HCEC 1CT (cell line): ENCODE results near the gene MYRIP.
A peak's percentile ranks its signal among the peaks of the same experiment; 100 is the strongest.
"Not testable (repeated sequence)": the region's sequence is repeated elsewhere in the genome, so short reads cannot be mapped to it uniquely, and the experiment has no call there.

ENCODE experiments used
- DNase-seq: peaks from one replicate; pipeline ENCODE4 v3.0.0-alpha.2; 2017

MYRIP gene

DNA sequence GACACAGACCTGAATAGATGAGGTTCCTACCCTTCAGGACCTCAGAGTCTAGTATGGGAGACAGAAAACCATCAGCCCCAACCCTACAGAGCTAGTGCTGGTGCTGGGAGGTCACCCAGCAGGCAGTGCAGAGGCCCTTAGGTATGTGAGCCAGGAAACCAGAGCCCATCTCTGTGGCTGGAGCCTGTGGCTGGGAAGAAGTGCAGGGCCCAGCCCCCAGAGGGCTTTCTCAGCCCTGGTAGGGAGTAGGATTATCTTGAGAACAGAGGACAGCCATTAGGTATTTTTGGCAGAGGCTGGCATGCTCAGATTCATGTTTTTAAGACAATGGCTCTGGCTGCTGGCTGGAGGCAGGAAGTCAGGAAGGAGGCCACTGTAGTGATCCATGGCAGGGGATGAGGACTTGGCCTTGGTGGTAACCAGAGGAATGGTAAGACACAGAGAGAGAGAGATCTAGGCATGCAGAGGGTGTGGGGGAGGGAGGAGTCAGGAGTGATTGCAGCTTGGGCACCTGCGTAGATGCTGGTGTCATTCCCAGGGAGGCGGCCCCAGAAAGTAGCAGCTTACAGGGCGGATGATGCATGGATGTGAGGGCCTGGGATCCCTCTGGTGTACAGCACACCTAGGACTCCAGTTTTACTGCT is 279.2 kb downstream of the MYRIP start:
- DNase-seq = no peak

DNA sequence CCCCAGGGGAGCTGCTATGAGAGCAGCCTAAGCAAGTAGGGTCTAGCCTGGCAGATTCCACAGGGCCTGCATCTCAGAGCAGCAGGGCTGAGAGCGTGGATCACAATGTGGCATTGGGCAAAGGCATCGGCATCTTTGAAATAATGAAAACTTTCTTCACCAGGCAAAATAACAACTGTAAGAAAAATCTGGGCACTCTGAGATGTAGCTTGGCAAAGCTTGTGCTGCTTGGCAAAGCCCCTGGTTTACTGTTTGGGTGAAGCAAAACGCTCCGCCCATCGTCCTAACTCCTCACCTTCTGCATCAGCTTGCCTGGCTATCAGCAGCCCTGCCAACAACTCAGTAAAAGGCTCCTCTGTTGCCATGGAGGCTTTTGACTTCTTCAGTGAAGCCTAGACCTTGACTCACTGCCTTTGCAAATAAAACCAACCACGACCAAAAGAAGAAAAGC is 287.3 kb downstream of the MYRIP start:
- no peak for DNase-seq

DNA sequence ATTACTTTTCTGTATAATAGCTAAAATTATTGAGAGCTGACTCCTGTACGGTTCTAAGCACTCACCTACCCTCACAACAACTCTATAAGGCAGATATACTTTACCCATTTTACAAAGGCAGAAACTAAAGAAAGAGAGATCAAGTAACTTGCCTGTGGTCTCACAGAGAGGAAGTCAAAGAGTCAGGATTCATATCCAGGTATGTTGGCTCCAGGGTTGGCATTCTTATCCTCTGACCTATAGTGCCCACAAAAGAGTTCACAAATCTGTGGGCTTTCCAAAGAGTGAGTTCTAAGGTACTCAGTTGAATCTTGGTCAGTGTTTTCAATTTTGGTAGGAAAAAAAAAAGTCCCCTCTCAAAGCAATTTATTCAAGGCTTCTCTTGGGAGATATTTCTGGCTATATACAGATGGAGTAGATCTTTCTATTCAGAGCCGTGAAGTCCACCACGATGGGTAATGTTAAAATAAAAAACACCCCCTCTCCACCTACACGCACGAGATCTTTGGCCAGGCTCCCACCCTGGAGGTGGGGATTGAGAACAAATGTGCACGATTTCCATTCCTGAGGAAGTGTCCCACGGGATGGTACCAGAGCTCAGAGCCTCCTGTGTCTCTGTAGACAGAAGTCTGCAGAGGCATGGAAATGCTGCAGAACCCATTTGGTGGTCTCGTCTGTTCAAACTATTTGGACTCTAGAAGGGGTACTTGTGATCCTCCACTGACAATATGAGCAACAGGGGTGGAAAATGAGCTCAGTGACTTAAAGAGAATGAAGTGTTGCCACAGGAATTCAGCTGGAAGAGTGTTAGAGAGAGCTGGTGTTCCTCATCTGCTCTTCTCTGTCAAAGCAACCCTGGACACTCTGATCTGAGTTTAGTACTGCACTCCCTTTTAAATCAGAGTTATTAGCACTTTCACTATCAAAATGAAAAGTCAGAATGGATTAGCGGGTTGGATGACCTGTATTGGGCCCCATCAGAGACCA is 288.0 kb downstream of the MYRIP start:
- DNase-seq = no peak

GRCh38 chr3:40098261-40098759 is 288.9 kb downstream of the MYRIP start:
- DNase-seq = no peak

DNA sequence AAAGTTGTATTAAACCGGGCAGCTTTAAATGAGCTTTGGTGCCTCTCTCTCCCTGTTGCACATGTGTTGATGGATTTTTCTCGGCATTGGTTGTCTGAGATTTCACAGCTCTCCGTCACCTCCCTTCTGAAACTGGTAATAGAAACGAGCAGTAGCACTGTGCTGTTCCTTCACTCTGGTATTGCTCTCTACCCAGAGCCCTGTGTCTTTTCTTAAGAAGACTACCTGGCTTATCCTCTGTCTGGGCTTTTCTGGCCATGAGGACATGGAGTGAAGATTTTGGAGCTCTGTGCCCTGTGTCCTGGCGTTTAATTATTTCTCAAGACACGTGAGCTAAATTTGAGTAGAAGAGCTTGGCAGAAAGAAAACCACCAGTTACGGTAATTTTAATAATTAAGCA is 290.5 kb downstream of the MYRIP start:
- no peak for DNase-seq

GRCh38 chr3:40102182-40102581 is 292.8 kb downstream of the MYRIP start:
- no peak for DNase-seq

GRCh38 chr3:40103829-40104228 is 294.4 kb downstream of the MYRIP start:
- DNase-seq = no peak

GRCh38 chr3:40104441-40104840 is 295.0 kb downstream of the MYRIP start:
- DNase-seq = no peak

GRCh38 chr3:40108643-40109042 is 299.2 kb downstream of the MYRIP start:
- no peak for DNase-seq

DNA sequence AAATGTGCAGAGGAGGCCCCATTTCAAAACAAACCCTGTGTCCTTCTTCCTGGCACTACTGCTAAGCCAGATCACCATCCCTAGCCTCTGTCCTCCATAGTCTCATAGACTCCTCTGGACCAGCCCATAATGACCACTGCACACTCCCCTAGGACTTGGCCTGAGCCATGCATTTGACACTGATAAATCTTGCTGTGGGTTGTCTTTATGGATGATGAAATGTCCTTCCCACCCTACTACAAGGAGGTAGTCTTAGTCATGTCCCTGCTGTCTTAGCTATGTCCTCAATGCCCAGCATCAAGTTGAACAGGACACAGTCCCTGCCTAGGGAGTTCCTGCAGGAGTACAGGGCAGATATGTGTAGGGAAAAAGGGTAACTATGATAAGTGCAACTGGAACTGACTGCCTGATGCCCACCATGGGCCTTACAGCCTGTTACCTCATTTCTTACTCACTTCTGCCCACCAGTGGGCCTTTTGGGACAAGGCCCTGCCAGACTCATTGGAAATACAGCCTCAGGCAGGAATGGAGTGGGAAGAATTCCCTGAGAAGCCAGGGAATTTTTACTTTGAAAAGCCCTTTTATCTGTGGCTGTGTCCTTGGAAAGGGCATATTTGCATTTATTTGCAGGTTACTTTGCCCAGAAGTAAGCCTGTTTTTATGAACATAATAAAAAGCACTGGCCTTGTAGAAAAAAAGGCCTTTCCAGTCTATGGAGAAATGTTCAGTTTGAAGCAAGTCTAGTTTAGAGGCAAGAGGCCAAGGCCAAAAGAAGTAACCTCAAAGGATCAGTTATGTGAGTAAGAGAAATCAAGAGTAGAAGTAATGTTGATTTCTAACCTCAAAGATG is 300.5 kb downstream of the MYRIP start:
- no peak for DNase-seq

- peak; percentile 66 for DNase-seq
These were observed 307.2 kb downstream of the MYRIP start for GRCh38 chr3:40116478-40117177.

- DNase-seq = no peak
These were observed 308.7 kb downstream of the MYRIP start for GRCh38 chr3:40118091-40118490.

DNA sequence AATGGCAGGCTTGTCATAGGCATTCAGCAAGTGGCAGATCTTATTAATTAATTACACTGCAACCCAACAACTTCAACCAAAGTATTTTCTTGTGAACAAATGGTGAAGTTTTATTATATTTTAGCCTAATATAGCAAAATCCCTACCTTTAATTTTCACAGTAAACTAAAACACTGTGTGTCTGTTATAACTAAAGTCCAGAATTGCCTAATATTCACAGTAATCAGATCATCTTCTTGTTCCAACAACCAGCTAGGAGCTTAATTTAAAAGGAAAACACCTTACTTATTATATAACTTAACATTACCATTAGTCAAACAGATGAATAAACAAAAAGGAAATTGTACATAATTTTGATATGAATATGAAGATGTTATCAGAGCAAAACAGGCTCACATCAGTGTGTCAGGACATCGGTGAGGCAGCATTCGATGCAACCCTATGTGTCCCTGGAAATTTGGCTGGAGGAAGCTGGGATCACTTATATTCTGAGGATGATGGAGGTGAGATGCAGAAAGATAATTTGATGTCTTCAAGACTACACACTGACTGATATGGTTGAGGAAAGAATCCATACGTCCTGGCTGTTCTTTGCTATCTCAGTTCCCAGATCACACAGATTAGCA is 310.8 kb downstream of the MYRIP start:
- DNase-seq = no peak

GRCh38 chr3:40120806-40121205 is 311.4 kb downstream of the MYRIP start:
- DNase-seq = peak; percentile 25

DNA sequence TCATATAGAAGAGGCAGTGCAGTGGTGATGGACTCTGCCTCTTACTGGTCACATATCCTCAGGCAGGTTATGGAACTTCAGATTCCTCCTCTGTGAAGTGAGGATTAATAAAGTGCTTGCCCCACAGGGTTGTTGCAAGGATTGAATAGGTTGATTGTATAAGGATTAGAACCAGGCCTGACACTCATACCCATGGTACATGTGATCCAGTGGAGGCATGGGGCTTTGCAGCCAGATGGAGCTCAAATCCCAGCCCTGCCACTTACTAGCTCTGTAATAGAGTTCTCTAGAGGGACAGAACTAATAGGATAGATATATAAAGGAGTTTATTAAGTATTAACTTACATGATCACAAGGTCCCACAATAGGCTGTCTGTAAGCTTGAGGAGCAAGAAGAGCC is 315.5 kb downstream of the MYRIP start:
- DNase-seq = no peak

- DNase-seq = no peak
These were observed 318.8 kb downstream of the MYRIP start for GRCh38 chr3:40128166-40128565.

- DNase-seq = no peak
These were observed 320.1 kb downstream of the MYRIP start for GRCh38 chr3:40129510-40129909.

DNA sequence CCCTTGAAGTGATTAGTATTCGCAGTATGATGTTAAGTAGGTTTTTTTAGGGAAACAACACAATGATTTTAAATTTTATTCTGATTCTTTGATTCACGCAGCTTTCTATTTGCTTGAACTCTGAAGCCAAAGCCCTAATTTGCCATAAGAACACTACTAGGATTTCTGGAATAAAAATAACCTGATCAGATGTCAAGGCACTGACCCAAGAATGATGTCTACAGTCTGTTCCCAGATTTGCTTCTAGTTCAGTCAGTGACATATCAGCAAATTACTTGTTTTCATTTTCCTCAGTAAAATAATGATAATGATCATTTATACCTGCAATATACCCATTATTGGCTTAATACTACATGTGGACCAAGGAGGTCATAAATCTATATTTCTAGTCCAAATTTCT is 320.6 kb downstream of the MYRIP start:
- no peak for DNase-seq

GRCh38 chr3:40130721-40131120 is 321.3 kb downstream of the MYRIP start:
- DNase-seq = peak; percentile 2

GRCh38 chr3:40133886-40134575 is 324.6 kb downstream of the MYRIP start:
- DNase-seq = not testable (repeated sequence)
